Activated T-cell treated with anti-CD3 and anti-CD28 coated beads, Interleukin-2, amount 50 U/mL, for 24 hours (primary cell): ENCODE measurements around the gene SORCS1.

Experiments
- DNase-seq: peaks from one replicate; pipeline ENCODE4 v3.0.0-alpha.2; 2020
- H3K27ac Mint-ChIP-seq: 2 replicates; pipeline ENCODE4 v1.8.0; 2020; ENCODE audit warnings: mild to moderate bottlenecking, mixed read lengths
- H3K27me3 Mint-ChIP-seq: 2 replicates; pipeline ENCODE4 v1.8.0; 2020; ENCODE audit warnings: mixed read lengths
- H3K36me3 Mint-ChIP-seq: 2 replicates; pipeline ENCODE4 v1.8.0; 2020; ENCODE audit warnings: low read depth, mixed read lengths
- H3K4me1 Mint-ChIP-seq: 2 replicates; pipeline ENCODE4 v1.8.0; 2020; ENCODE audit warnings: low read depth, mixed read lengths
- H3K4me3 Mint-ChIP-seq: 2 replicates; pipeline ENCODE4 v1.8.0; 2020; ENCODE audit warnings: mild to moderate bottlenecking, moderate library complexity, mixed read lengths
- H3K9me3 Mint-ChIP-seq: 2 replicates; pipeline ENCODE4 v1.8.0; 2020; ENCODE audit warnings: mixed read lengths

SORCS1 gene

DNA sequence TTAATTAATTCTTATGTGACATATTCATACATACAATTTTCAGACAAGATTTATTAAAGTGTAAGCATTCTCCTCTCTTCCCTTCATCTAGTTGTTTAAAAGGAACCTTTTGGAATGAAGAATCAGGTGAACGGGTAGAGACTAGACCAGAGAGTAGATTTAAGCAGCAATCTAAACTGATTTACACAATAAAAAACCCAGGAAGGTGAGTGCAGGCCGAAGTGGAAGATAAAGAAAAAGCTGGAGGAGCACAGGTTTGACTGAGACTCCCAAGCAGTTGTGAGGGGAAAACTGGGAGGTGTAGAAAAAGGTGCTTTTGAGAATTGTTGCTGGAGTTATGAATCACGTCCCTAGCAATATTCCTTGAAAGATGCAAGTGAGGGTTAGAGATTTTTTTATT, 601.1 kb downstream of the SORCS1 start:
- no peak for DNase-seq
- Mint-ChIP-seq H3K36me3 (no peaks in the 10 kb centered on the region), H3K4me1 (no peaks in the 10 kb centered on the region), H3K4me3 (no peak overlapping the region), H3K9me3 (no peaks in the 10 kb centered on the region), H3K27ac (no peak overlapping the region), H3K27me3 (no peaks in the 10 kb centered on the region)

DNA sequence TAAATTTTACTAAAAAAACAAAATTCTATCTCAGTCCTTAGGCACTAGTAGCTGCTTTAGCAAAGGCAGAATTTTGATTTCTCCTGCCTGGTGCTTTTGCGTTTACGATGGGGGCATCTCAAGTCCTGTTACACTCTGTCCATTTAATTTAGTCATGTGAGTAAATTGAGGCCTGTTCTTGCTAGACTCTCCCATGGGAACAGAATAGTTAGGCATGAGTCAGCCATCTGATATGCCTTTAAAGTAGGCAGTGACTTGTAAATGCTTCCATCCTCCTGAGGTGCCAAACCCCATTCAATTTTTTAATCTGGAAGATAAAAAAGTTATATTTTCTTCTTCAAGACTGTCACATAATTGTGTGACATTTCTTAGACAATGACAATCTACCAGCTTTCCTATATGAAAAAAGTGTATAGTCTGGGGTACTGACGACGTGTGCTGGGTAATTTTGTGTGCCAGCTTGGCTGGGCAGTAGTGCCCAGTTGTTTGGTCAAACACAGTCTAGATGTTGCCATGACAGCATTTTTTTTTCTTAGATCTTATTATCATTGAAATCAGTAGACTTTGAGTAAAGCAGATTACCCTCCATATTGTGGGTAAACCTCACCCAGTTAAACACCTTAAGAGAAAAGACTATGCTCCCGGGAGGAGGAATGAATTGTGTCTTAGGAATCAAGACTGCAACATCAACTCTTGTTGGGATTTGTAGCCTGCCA, 603.4 kb downstream of the SORCS1 start:
- H3K9me3 Mint-ChIP-seq, result peaks cover 5% of the 10 kb centered on the region
- DNase-seq, result no peak
- no peaks in the 10 kb centered on the region for H3K36me3 Mint-ChIP-seq
- H3K4me1 Mint-ChIP-seq, result no peaks in the 10 kb centered on the region
- no peaks in the 10 kb centered on the region for H3K27me3 Mint-ChIP-seq
- H3K27ac Mint-ChIP-seq, result no peak overlapping the region
- no peak overlapping the region for H3K4me3 Mint-ChIP-seq

DNA sequence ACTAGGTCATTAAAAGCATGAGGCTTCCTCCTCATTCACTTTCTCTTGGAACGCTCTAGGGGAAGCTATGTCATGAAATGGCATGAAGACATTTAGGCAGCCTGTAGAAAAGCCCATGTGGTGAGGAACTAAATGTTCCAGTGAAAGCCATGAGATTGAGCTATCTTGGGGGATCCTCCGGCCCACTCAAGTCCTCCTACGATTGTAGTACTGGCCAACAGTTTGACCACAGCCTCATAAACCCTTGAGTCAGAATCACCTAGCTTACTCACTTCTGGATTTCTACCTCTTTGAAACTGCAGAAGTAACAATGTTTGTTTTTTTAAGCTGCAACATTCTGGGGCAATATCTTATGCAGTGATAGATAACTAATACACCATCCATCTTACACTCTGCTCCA, 605.1 kb downstream of the SORCS1 start:
- H3K36me3 Mint-ChIP-seq, result no peaks in the 10 kb centered on the region
- no peak overlapping the region for H3K4me3 Mint-ChIP-seq
- no peaks in the 10 kb centered on the region for H3K4me1 Mint-ChIP-seq
- DNase-seq, result no peak
- H3K9me3 Mint-ChIP-seq, result peaks cover 5% of the 10 kb centered on the region
- H3K27ac Mint-ChIP-seq, result no peak overlapping the region
- no peaks in the 10 kb centered on the region for H3K27me3 Mint-ChIP-seq

- H3K27me3 Mint-ChIP-seq, result no peaks in the 10 kb centered on the region
- H3K4me3 Mint-ChIP-seq, result no peak overlapping the region
- no peaks in the 10 kb centered on the region for H3K4me1 Mint-ChIP-seq
- no peak overlapping the region for H3K27ac Mint-ChIP-seq
- H3K36me3 Mint-ChIP-seq, result no peaks in the 10 kb centered on the region
- peaks cover 7% of the 10 kb centered on the region for H3K9me3 Mint-ChIP-seq
- no peak for DNase-seq
Measured at GRCh38 chr10:106557951-106558733, 606.4 kb downstream of the SORCS1 start.

- peaks cover 7% of the 10 kb centered on the region for H3K9me3 Mint-ChIP-seq
- DNase-seq, result no peak
- no peak overlapping the region for H3K4me3 Mint-ChIP-seq
- no peaks in the 10 kb centered on the region for H3K27me3 Mint-ChIP-seq
- H3K36me3 Mint-ChIP-seq, result no peaks in the 10 kb centered on the region
- H3K27ac Mint-ChIP-seq, result no peak overlapping the region
- no peaks in the 10 kb centered on the region for H3K4me1 Mint-ChIP-seq
Measured at GRCh38 chr10:106557053-106557452, 607.5 kb downstream of the SORCS1 start.

- Mint-ChIP-seq H3K27me3 (no peaks in the 10 kb centered on the region), H3K27ac (no peak overlapping the region), H3K4me1 (no peaks in the 10 kb centered on the region), H3K4me3 (no peak overlapping the region), H3K9me3 (peaks cover 7% of the 10 kb centered on the region), H3K36me3 (no peaks in the 10 kb centered on the region)
- no peak for DNase-seq
Measured at GRCh38 chr10:106555599-106555998, 608.9 kb downstream of the SORCS1 start.

DNA sequence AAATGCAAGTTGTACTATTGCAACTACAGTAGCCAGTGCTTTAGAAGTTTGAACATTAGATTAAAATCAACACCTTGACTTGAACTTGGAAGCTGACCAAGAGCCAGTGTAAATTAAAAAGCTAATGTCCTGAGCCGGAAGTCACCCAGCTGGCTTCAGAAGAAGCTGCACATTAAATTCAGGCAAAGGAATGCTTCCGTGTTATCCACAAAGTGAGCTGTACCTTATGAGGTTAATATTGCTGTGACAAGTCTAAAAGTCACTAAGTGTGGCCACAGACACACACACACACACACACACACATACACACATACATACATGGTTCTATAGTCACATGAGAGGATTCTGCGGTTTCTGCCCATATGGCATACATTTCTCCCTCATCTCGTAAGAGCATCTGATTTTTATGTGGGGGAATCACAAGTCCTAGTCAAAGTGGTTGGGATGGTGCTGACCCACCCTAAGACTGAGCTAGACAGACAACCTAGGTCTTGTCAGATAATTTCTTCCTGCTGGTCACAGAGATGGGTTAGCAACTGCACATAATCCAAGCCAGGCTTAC, 612.9 kb downstream of the SORCS1 start:
- no peak for DNase-seq
- Mint-ChIP-seq H3K27ac (no peak overlapping the region), H3K36me3 (no peaks in the 10 kb centered on the region), H3K4me3 (no peak overlapping the region), H3K4me1 (no peaks in the 10 kb centered on the region), H3K27me3 (no peaks in the 10 kb centered on the region), H3K9me3 (peaks cover 7% of the 10 kb centered on the region)

GRCh38 chr10:106548832-106549231, 615.7 kb downstream of the SORCS1 start:
- Mint-ChIP-seq H3K9me3 (peaks cover 5% of the 10 kb centered on the region), H3K36me3 (no peaks in the 10 kb centered on the region), H3K27me3 (no peaks in the 10 kb centered on the region), H3K4me3 (no peak overlapping the region), H3K4me1 (no peaks in the 10 kb centered on the region), H3K27ac (no peak overlapping the region)
- no peak for DNase-seq

GRCh38 chr10:106547047-106547635, 617.4 kb downstream of the SORCS1 start:
- no peak overlapping the region for H3K4me3 Mint-ChIP-seq
- no peaks in the 10 kb centered on the region for H3K4me1 Mint-ChIP-seq
- H3K36me3 Mint-ChIP-seq, result no peaks in the 10 kb centered on the region
- H3K27me3 Mint-ChIP-seq, result no peaks in the 10 kb centered on the region
- DNase-seq, result no peak
- no peak overlapping the region for H3K27ac Mint-ChIP-seq
- peaks cover 5% of the 10 kb centered on the region for H3K9me3 Mint-ChIP-seq

DNA sequence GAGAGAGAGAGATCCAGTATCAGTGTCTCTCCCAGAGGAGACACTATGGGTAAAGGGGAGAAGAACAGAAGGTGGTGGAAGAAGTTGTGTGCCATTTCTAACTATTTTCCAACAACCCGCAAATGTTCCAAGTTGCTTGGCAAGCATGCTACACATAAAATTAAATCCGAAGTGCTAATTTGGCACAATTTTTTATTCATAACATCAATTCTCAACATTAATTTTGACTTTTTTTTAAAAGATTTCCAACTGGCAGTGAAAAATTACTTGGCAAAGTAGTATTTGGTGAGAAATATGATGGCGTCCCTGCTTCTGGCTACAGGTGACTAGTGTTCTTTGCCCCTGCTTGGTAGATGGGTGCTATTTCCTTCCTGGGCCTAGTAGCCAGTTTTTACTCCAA, 622.0 kb downstream of the SORCS1 start:
- H3K4me1 Mint-ChIP-seq, result no peaks in the 10 kb centered on the region
- DNase-seq, result no peak
- peaks cover 5% of the 10 kb centered on the region for H3K9me3 Mint-ChIP-seq
- no peak overlapping the region for H3K27ac Mint-ChIP-seq
- no peak overlapping the region for H3K4me3 Mint-ChIP-seq
- H3K27me3 Mint-ChIP-seq, result no peaks in the 10 kb centered on the region
- H3K36me3 Mint-ChIP-seq, result no peaks in the 10 kb centered on the region

DNA sequence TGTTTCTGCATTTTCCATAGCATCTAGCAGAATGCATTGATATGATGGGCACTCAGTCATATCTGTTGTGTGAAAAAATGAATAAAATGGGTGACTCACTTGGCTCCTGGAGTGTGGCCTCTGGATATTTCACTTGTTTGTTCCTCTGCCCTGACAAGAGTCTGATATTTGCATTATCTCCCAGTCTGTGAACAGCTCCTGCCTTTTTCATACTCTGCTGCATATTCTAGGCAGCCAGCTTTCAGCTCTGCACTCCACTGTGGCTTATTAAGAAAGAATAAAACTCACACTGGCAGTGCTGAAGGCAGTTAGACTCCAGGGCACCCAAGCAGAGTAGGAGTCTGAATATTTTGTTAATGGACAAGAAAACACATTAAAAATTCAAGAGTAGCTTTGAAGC, 623.9 kb downstream of the SORCS1 start:
- Mint-ChIP-seq H3K27ac (no peak overlapping the region), H3K36me3 (no peaks in the 10 kb centered on the region), H3K9me3 (peaks cover 5% of the 10 kb centered on the region), H3K4me1 (no peaks in the 10 kb centered on the region), H3K27me3 (no peaks in the 10 kb centered on the region), H3K4me3 (no peak overlapping the region)
- no peak for DNase-seq

DNA sequence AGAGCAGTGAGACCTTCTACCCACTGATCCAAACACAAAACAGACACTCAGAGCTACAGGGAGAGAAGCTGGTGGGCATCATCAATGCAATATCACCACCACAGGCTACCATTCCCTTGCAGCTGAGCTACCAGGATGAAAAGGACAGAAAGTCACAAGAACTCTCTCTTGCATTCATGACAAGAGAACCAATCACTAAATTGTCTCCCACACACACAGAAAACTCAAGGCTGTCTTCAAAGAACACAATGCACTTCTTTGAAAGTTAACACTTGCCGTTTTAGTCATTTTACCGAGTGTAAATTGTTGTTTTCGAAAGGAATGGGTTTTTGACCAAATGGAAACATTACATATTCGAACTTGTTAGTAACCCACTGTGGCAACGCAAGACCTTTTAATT, 626.6 kb downstream of the SORCS1 start:
- DNase-seq, result no peak
- Mint-ChIP-seq H3K4me1 (no peaks in the 10 kb centered on the region), H3K4me3 (no peak overlapping the region), H3K27me3 (no peaks in the 10 kb centered on the region), H3K9me3 (peaks cover 5% of the 10 kb centered on the region), H3K27ac (no peak overlapping the region), H3K36me3 (no peaks in the 10 kb centered on the region)

DNA sequence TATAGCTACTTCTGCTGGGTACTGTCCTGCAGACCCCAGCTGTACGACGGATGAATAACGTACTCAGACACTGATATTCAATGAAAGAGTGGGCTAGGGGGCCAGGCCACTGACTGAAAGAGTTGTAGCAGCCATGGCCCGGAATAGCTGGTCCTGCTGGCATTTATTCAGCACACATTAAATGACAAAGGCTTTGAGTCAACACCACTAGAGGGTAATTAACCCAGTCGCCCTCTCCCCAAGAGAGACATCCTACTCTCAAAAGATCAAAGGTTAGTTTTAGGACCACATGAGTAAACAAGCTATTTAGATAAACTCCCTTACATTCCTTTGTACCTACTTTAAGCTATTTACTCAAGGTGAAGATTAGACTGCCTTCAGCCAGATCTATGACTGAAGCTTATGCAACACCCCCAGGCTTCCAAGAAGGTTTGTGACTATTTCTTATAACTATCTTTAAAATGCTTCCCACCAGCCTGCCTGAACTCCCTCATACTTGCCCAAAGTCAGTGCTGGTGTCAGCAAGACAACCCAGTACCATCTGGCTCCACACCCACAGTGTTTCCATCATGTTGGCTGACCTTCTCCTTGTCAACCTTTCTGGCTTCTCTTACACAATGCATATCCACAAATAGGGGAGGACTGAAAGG, 629.1 kb downstream of the SORCS1 start:
- Mint-ChIP-seq H3K9me3 (peaks cover 1% of the 10 kb centered on the region), H3K27me3 (no peaks in the 10 kb centered on the region), H3K4me1 (no peaks in the 10 kb centered on the region), H3K27ac (no peak overlapping the region), H3K36me3 (no peaks in the 10 kb centered on the region), H3K4me3 (no peak overlapping the region)
- no peak for DNase-seq

DNA sequence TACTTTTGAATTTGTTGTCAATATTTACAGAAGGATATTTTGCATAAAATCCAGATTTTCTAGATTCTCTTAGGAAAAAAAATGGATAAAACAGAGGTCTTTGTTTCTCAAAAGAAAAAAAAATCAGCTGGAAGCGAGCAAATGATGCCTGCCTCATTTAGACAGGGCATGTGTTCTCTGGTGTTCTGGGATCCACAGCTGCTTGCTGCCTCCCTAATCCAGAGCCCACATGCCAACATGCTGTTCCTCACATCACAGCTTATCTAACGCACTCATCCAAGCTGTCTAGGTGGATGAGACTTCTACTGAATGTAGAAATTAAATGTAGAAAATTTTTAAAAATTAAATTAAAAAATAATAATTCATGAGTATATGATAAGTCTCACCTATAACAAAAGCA, 630.1 kb downstream of the SORCS1 start:
- no peak overlapping the region for H3K27ac Mint-ChIP-seq
- H3K4me1 Mint-ChIP-seq, result no peaks in the 10 kb centered on the region
- no peaks in the 10 kb centered on the region for H3K36me3 Mint-ChIP-seq
- H3K4me3 Mint-ChIP-seq, result no peak overlapping the region
- H3K27me3 Mint-ChIP-seq, result no peaks in the 10 kb centered on the region
- H3K9me3 Mint-ChIP-seq, result peaks cover 1% of the 10 kb centered on the region
- DNase-seq, result no peak
